C4-2B (cell line): ENCODE data around the gene NEGR1.

Source experiments
- H3K27ac ChIP-seq: fragments of 450-650 bp; 2 replicates; pipeline ENCODE4 v1.5.1; 2017
- CTCF ChIP-seq: fragments of 450-650 bp; conservative IDR thresholded peaks from 2 replicates; pipeline ENCODE4 v1.5.1; 2017; ENCODE audit warnings: mild to moderate bottlenecking
- ZFX ChIP-seq: fragments of 450-650 bp; IDR thresholded peaks from 2 replicates; pipeline ENCODE4 v1.6.1; 2017

Gene NEGR1

GRCh38 chr1:72282271-72283021 is at the start of gene NEGR1:
TSS of gene NEGR1 (minus strand) at chr1:72282539.
- no peak within 1 kb of the TSS; the same call in 1 of the 2 replicates for H3K27ac ChIP-seq

GRCh38 chr1:72326494-72326893 is 44.2 kb upstream of the NEGR1 start:
- no peak overlapping the region for H3K27ac ChIP-seq
- TF ChIP-seq CTCF, result no peak
- no peak for TF ChIP-seq ZFX

More at GRCh38 chr1:72282271-72283021, at the start of gene NEGR1:
- no peak; the same call in 1 of the 2 replicates for TF ChIP-seq CTCF
- no peak for TF ChIP-seq ZFX

GRCh38 chr1:72324451-72324850 is 42.1 kb upstream of the NEGR1 start:
- H3K27ac ChIP-seq, result no peak overlapping the region
- TF ChIP-seq ZFX (no peak), CTCF (no peak)

GRCh38 chr1:72322910-72323309 is 40.6 kb upstream of the NEGR1 start:
- TF ChIP-seq CTCF (no peak), ZFX (no peak)
- H3K27ac ChIP-seq, result no peak overlapping the region

GRCh38 chr1:72296501-72296900 is 14.2 kb upstream of the NEGR1 start:
- no peak for TF ChIP-seq ZFX
- H3K27ac ChIP-seq, result no peak overlapping the region

GRCh38 chr1:72288886-72289285 is 6.5 kb upstream of the NEGR1 start:
- no peak for TF ChIP-seq ZFX
- no peak for TF ChIP-seq CTCF
- H3K27ac ChIP-seq, result no peak overlapping the region

- TF ChIP-seq CTCF (no peak), ZFX (no peak)
- no peak overlapping the region for H3K27ac ChIP-seq
These were observed 4.1 kb upstream of the NEGR1 start for GRCh38 chr1:72286401-72286800.

GRCh38 chr1:72285074-72285425 is 2.7 kb upstream of the NEGR1 start:
- TF ChIP-seq CTCF, result no peak
- no peak for TF ChIP-seq ZFX
- no peak overlapping the region for H3K27ac ChIP-seq
